Measurements from ENCODE around the gene MYL5. TPM values are rescaled to one million over a fixed set of nuclear protein-coding genes. Genes with fewer than 3 reads are reported as not detected.
"Not testable (repeated sequence)": the region's sequence is repeated elsewhere in the genome, so short reads cannot be mapped to it uniquely, and the experiment has no call there.

Gene MYL5
- total and polyA plus RNA-seq, 10 of the 15 experiments (the other 5 are each of a cell fraction or from before 2014, with no cell fraction given) = 1.2 to 13.8 (median 7.1) TPM

- TF ChIP-seq PML (IDR thresholded peaks at IDR 0.05; ENCODE audit: low read length) (no peak), ZNF384 (IDR thresholded peaks at IDR 0.05; ENCODE audit: borderline replicate concordance, low read depth, low read length) (no peak), NFXL1 (IDR thresholded peaks at IDR 0.05; ENCODE audit: borderline replicate concordance) (no peak)
Observed at GRCh38 chr4:637536-638280, 36.6 kb upstream of the MYL5 start (continued).

- BruUV-seq (replicated peaks); H3K4me2 ChIP-seq (ENCODE audit: control insufficient read depth, insufficient read depth); H3K79me2 ChIP-seq (ENCODE audit: control insufficient read depth, insufficient read depth, low read length); H4K20me1 ChIP-seq (ENCODE audit: control insufficient read depth, insufficient read depth); in situ Hi-C loops (cut with MboI); H3K27me3 ChIP-seq (replicated peaks in 1 of 2; ENCODE audit: control insufficient read depth in 2 of 2, insufficient read depth in 2 of 2, low read length in 1 of 2); intact Hi-C loops (cut with micrococcal nuclease; ENCODE audit: unreplicated experiment); H2AFZ ChIP-seq (ENCODE audit: control insufficient read depth, low read depth, low read length); H3K4me1 ChIP-seq (ENCODE audit: control insufficient read depth, insufficient read depth, low read length); H3K4me3 ChIP-seq; H3K9me3 ChIP-seq (replicated peaks; ENCODE audit: control insufficient read depth, insufficient read depth, low read length); CTCF ChIA-PET; DNase-seq (ENCODE audit: low read depth, low spot score); H3K36me3 ChIP-seq (ENCODE audit: control insufficient read depth in 2 of 2, insufficient read depth in 2 of 2, low read length in 1 of 2); H3K9ac ChIP-seq (ENCODE audit: control insufficient read depth, insufficient read depth, low read length); FAIRE-seq; RAD21 ChIA-PET (ENCODE audit: unreplicated experiment); H3K27ac ChIP-seq (ENCODE audit: control insufficient read depth, insufficient read depth); ATAC-seq: not testable (repeated sequence)
- ChIA-PET POLR2A (interaction anchor here (0.6 kb wide), 1 partner anchor 1149 kb away, joined by 7 read pairs; no protein-coding TSS in a partner anchor), SMC1A (ENCODE audit: uncharacterized antibody, unreplicated experiment) (interaction anchor here (0.6 kb wide), 1 partner anchor 380 kb away, joined by 4 read pairs; no protein-coding TSS in a partner anchor)
- 30% methylated on average over 6 of the region's 6 CpGs for WGBS (ENCODE audit: insufficient coverage, insufficient replicate concordance, low lambda C conversion rate, missing lambda C conversion rate)
Observed at GRCh38 chr4:642366-642765, 32.0 kb upstream of the MYL5 start.

- Histone ChIP-seq H3K27me3 (replicated peaks in 1 of 2; ENCODE audit: control insufficient read depth in 2 of 2, insufficient read depth in 2 of 2, low read length in 1 of 2) (no peaks in the 10 kb centered on the region), H3K4me1 (ENCODE audit: control insufficient read depth, insufficient read depth, low read length) (no peaks in the 10 kb centered on the region), H4K20me1 (ENCODE audit: control insufficient read depth, insufficient read depth) (no peaks in the 10 kb centered on the region), H3K36me3 (ENCODE audit: control insufficient read depth in 2 of 2, insufficient read depth in 2 of 2, low read length in 1 of 2) (no peaks in the 10 kb centered on the region), H3K9me3 (replicated peaks; ENCODE audit: control insufficient read depth, insufficient read depth, low read length) (no peaks in the 10 kb centered on the region; the same call in 2 of the 3 replicates), H2AFZ (ENCODE audit: control insufficient read depth, low read depth, low read length) (no peak overlapping the region), H3K79me2 (ENCODE audit: control insufficient read depth, insufficient read depth, low read length) (no peaks in the 10 kb centered on the region), H3K4me2 (ENCODE audit: control insufficient read depth, insufficient read depth) (no peak overlapping the region), H3K4me3 (no peak overlapping the region), H3K9ac (ENCODE audit: control insufficient read depth, insufficient read depth, low read length) (no peak overlapping the region), H3K27ac (ENCODE audit: control insufficient read depth, insufficient read depth) (no peak overlapping the region)
- ChIA-PET SMC1A (ENCODE audit: uncharacterized antibody, unreplicated experiment) (no interaction called here), CTCF (no interaction called here), POLR2A (no interaction called here), RAD21 (ENCODE audit: unreplicated experiment) (no interaction called here)
- no TSS peak for BruUV-seq (replicated peaks)
- 91% methylated on average over 32 of the region's 32 CpGs for WGBS (ENCODE audit: insufficient coverage, insufficient replicate concordance, low lambda C conversion rate, missing lambda C conversion rate)
- in situ Hi-C loops (cut with MboI) = no loop called here
- intact Hi-C loops (cut with micrococcal nuclease; ENCODE audit: unreplicated experiment) = no loop called here
- TF ChIP-seq TCF3 (IDR thresholded peaks at IDR 0.05; ENCODE audit: borderline replicate concordance, insufficient read depth, low read depth, low read length) = no peak
- no peak for TF ChIP-seq YBX1 (IDR thresholded peaks at IDR 0.05)
- TF ChIP-seq SUPT20H (IDR thresholded peaks at IDR 0.05; ENCODE audit: borderline replicate concordance, control insufficient read depth, low read depth, low read length) = no peak
- TF ChIP-seq REST (IDR thresholded peaks at IDR 0.05; ENCODE audit: low read depth, low read length) = no peak
- TF ChIP-seq CBX3 (IDR thresholded peaks at IDR 0.05; ENCODE audit: borderline replicate concordance, low read depth) = no peak
- no peak for TF ChIP-seq SP1 (IDR thresholded peaks at IDR 0.05; ENCODE audit: low read depth, low read length)
- FAIRE-seq = no peak
- ATAC-seq = no peak
- DNase-seq (ENCODE audit: low read depth, low spot score) = no peak
Observed at GRCh38 chr4:646460-646859, 27.9 kb upstream of the MYL5 start.

Data from GM12878 (cell line).